Neural cell (in vitro differentiated cells): ENCODE data around the gene SF3B4. TPM values are rescaled to one million over a fixed set of nuclear protein-coding genes. Genes with fewer than 3 reads are reported as not detected.
"Not testable (repeated sequence)": the region's sequence is repeated elsewhere in the genome, so short reads cannot be mapped to it uniquely, and the experiment has no call there.

Source experiments
- H2AFZ ChIP-seq: fragments of 200-600, 300-800 bp; sonication (generic), shearing (Covaris generic); 2 replicates; pipeline ENCODE4 v1.6.0; 2014; ENCODE audit warnings: low read depth, mild to moderate bottlenecking, antibody characterized with exemption, low read length, moderate library complexity
- H3F3A ChIP-seq: fragments of 200-600 bp; shearing (Covaris generic); 2 replicates; pipeline ENCODE4 v1.6.1; 2016; ENCODE audit warnings: mild to moderate bottlenecking, moderate library complexity, mixed read lengths, antibody characterized with exemption, low read length; ENCODE audit not compliant: insufficient read depth, poor library complexity, severe bottlenecking
- H3K27ac ChIP-seq: fragments of 200-600, 300-800 bp; sonication (generic), shearing (Covaris generic); 2 replicates; pipeline ENCODE4 v1.5.1; 2014; ENCODE audit warnings: mild to moderate bottlenecking, low read length, moderate library complexity
- H3K27me3 ChIP-seq: fragments of 300-800, 200-600 bp; sonication (generic), shearing (Covaris generic); 2 replicates; pipeline ENCODE4 v1.6.0; 2014; ENCODE audit warnings: mild to moderate bottlenecking, low read depth, low read length, moderate library complexity; ENCODE audit not compliant: insufficient read depth
- H3K36me3 ChIP-seq: fragments of 300-800, 200-600 bp; sonication (generic), shearing (Covaris generic); 2 replicates; pipeline ENCODE4 v1.5.1; 2014; ENCODE audit warnings: mild to moderate bottlenecking, antibody characterized with exemption, low read length, moderate library complexity; ENCODE audit not compliant: insufficient read depth
- H3K4me2 ChIP-seq: fragments of 300-800, 200-600 bp; sonication (generic), shearing (Covaris generic); 2 replicates; pipeline ENCODE4 v1.6.0; 2014; ENCODE audit warnings: mild to moderate bottlenecking, low read length
- H3K4me3 ChIP-seq: fragments of 300-800, 200-600 bp; sonication (generic), shearing (Covaris generic); 2 replicates; pipeline ENCODE4 v1.5.1; 2014; ENCODE audit warnings: mild to moderate bottlenecking, low read length, moderate library complexity
- H3K79me2 ChIP-seq: fragments of 200-600 bp; shearing (Covaris generic); replicated peaks from 2 replicates; pipeline ENCODE4 v1.6.0; 2014; ENCODE audit warnings: mild to moderate bottlenecking, low read length, moderate library complexity; ENCODE audit not compliant: insufficient read depth
- H3K9ac ChIP-seq: fragments of 300-800, 200-600 bp; sonication (generic), shearing (Covaris generic); 2 replicates; pipeline ENCODE4 v1.6.1; 2016; ENCODE audit warnings: mild to moderate bottlenecking, low read length, mixed read lengths
- H3K9me2 ChIP-seq: fragments of 200-600 bp; shearing (Covaris generic); 2 replicates; pipeline ENCODE4 v1.6.1; 2016; ENCODE audit warnings: mild to moderate bottlenecking, low read length, mixed read lengths; ENCODE audit not compliant: insufficient read depth
- H3K9me3 ChIP-seq: fragments of 200-600, 300-800 bp; sonication (generic), shearing (Covaris generic); 2 replicates; pipeline ENCODE4 v1.6.1; 2016; ENCODE audit warnings: mild to moderate bottlenecking, mixed run types, low read length, moderate library complexity, mixed read lengths
- H4K20me1 ChIP-seq: fragments of 200-600 bp; shearing (Covaris generic); 2 replicates; pipeline ENCODE4 v1.6.1; 2016; ENCODE audit warnings: mild to moderate bottlenecking, mixed run types; ENCODE audit not compliant: insufficient read depth
- EP300 ChIP-seq: fragments of 450-650 bp; conservative IDR thresholded peaks from 2 replicates; pipeline ENCODE4 v1.6.1; 2014; ENCODE audit warnings: antibody characterized with exemption, mild to moderate bottlenecking, moderate library complexity; ENCODE audit not compliant: poor library complexity, severe bottlenecking
- EZH2 ChIP-seq: fragments of 200-600, 300-800 bp; shearing (Covaris generic), sonication (generic); IDR thresholded peaks from 2 replicates; pipeline ENCODE4 v1.6.1; 2014; ENCODE audit warnings: antibody characterized with exemption, low read length, borderline replicate concordance, mild to moderate bottlenecking; ENCODE audit not compliant: insufficient read depth, poor library complexity, severe bottlenecking
- MXI1 ChIP-seq: fragments of 450-650 bp; conservative IDR thresholded peaks from 2 replicates; pipeline ENCODE4 v1.6.1; 2014; ENCODE audit warnings: antibody characterized with exemption, mild to moderate bottlenecking; ENCODE audit not compliant: poor library complexity, severe bottlenecking
- POLR2AphosphoS5 ChIP-seq: IDR thresholded peaks from 2 replicates; pipeline ENCODE4 v1.6.1; 2012
- RAD21 ChIP-seq: fragments of 450-650 bp; conservative IDR thresholded peaks from 2 replicates; pipeline ENCODE4 v1.6.1; 2014; ENCODE audit warnings: antibody characterized with exemption, mild to moderate bottlenecking, moderate library complexity
- SMC3 ChIP-seq: fragments of 450-650 bp; conservative IDR thresholded peaks from 2 replicates; pipeline ENCODE4 v1.6.1; 2014; ENCODE audit warnings: antibody characterized with exemption, mild to moderate bottlenecking, moderate library complexity; ENCODE audit not compliant: poor library complexity
- TAF1 ChIP-seq: IDR thresholded peaks from 2 replicates; pipeline ENCODE4 v1.6.1; 2012; ENCODE audit warnings: low read depth
- polyA plus RNA-seq: library from polyadenylated mRNA; depleted of rRNA; stranded (reverse); fragments of >200 nt; gene quantifications from 2 replicates; pipeline ENCODE4 v1.2.3, GENCODE V29; 2014
- TF ChIP-seq, protein P1 (sequence below): IDR thresholded peaks from 2 replicates; pipeline ENCODE4 v1.6.1; 2012; ENCODE audit warnings: borderline replicate concordance
- TF ChIP-seq, protein P2 (sequence below): fragments of 450-650 bp; IDR thresholded peaks from 2 replicates; pipeline ENCODE4 v1.5.1; 2014; ENCODE audit warnings: antibody characterized with exemption, mild to moderate bottlenecking, moderate library complexity; ENCODE audit not compliant: poor library complexity, severe bottlenecking

Gene SF3B4
- polyA plus RNA-seq, 1 donor from 2014 or later: 14.1 TPM

DNA sequence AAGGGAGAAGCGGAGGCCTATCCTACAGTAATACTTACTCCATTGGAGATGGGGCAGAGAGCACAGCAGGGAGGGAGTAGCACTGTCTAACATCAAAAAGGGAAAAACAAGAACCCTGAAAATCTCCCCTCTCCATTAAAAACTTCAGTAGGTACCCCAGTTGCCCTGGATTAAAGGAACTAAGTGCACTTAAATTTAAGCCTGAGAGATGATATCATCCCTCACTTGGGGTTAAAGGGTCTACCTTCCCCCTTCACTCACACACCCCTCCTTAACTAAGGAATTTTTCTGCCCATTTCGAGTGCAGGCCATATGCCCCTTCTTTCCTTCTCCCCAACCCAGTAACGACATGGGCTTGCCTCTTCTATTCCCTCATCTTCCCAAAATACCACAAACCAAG lies 12.8 kb upstream of the SF3B4 start:
- no peaks in the 10 kb centered on the region for H4K20me1 ChIP-seq
- H3K4me3 ChIP-seq: no peak overlapping the region
- H3K9me3 ChIP-seq: no peaks in the 10 kb centered on the region
- H3F3A ChIP-seq: no peaks in the 10 kb centered on the region
- H3K27me3 ChIP-seq: no peaks in the 10 kb centered on the region
- H3K9ac ChIP-seq: no peak overlapping the region
- H2AFZ ChIP-seq: no peak overlapping the region
- TF ChIP-seq, protein P1, sequence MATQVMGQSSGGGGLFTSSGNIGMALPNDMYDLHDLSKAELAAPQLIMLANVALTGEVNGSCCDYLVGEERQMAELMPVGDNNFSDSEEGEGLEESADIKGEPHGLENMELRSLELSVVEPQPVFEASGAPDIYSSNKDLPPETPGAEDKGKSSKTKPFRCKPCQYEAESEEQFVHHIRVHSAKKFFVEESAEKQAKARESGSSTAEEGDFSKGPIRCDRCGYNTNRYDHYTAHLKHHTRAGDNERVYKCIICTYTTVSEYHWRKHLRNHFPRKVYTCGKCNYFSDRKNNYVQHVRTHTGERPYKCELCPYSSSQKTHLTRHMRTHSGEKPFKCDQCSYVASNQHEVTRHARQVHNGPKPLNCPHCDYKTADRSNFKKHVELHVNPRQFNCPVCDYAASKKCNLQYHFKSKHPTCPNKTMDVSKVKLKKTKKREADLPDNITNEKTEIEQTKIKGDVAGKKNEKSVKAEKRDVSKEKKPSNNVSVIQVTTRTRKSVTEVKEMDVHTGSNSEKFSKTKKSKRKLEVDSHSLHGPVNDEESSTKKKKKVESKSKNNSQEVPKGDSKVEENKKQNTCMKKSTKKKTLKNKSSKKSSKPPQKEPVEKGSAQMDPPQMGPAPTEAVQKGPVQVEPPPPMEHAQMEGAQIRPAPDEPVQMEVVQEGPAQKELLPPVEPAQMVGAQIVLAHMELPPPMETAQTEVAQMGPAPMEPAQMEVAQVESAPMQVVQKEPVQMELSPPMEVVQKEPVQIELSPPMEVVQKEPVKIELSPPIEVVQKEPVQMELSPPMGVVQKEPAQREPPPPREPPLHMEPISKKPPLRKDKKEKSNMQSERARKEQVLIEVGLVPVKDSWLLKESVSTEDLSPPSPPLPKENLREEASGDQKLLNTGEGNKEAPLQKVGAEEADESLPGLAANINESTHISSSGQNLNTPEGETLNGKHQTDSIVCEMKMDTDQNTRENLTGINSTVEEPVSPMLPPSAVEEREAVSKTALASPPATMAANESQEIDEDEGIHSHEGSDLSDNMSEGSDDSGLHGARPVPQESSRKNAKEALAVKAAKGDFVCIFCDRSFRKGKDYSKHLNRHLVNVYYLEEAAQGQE: no peak
- TF ChIP-seq EP300: no peak
- no peak for TF ChIP-seq MXI1
- no peak for TF ChIP-seq EZH2
- TF ChIP-seq, protein P2, sequence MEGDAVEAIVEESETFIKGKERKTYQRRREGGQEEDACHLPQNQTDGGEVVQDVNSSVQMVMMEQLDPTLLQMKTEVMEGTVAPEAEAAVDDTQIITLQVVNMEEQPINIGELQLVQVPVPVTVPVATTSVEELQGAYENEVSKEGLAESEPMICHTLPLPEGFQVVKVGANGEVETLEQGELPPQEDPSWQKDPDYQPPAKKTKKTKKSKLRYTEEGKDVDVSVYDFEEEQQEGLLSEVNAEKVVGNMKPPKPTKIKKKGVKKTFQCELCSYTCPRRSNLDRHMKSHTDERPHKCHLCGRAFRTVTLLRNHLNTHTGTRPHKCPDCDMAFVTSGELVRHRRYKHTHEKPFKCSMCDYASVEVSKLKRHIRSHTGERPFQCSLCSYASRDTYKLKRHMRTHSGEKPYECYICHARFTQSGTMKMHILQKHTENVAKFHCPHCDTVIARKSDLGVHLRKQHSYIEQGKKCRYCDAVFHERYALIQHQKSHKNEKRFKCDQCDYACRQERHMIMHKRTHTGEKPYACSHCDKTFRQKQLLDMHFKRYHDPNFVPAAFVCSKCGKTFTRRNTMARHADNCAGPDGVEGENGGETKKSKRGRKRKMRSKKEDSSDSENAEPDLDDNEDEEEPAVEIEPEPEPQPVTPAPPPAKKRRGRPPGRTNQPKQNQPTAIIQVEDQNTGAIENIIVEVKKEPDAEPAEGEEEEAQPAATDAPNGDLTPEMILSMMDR: no peak
- TF ChIP-seq SMC3: no peak
- no peak for TF ChIP-seq RAD21
- H3K36me3 ChIP-seq: no peaks in the 10 kb centered on the region
- no peak overlapping the region for H3K4me2 ChIP-seq
- no peak overlapping the region for H3K27ac ChIP-seq
- H3K9me2 ChIP-seq: no peaks in the 10 kb centered on the region
- H3K79me2 ChIP-seq: no peaks in the 10 kb centered on the region

- H3F3A ChIP-seq, H3K79me2 ChIP-seq, H4K20me1 ChIP-seq, H3K9ac ChIP-seq, H3K9me2 ChIP-seq, H3K36me3 ChIP-seq, H2AFZ ChIP-seq, H3K9me3 ChIP-seq, H3K27ac ChIP-seq, H3K4me3 ChIP-seq, H3K4me2 ChIP-seq, H3K27me3 ChIP-seq: not testable (repeated sequence)
Observed at GRCh38 chr1:149938668-149939003, 11.0 kb upstream of the SF3B4 start.

- Histone ChIP-seq H3F3A (no peaks in the 10 kb centered on the region), H3K9me3 (no peaks in the 10 kb centered on the region), H3K36me3 (no peaks in the 10 kb centered on the region), H3K79me2 (no peaks in the 10 kb centered on the region), H3K9ac (no peak overlapping the region), H4K20me1 (no peaks in the 10 kb centered on the region), H3K9me2 (no peaks in the 10 kb centered on the region), H3K27ac (no peak overlapping the region), H3K27me3 (no peaks in the 10 kb centered on the region), H3K4me3 (no peak overlapping the region), H2AFZ (no peak overlapping the region), H3K4me2 (no peak overlapping the region)
- TF ChIP-seq POLR2AphosphoS5 (no peak), EP300 (no peak), RAD21 (no peak), TAF1 (no peak), MXI1 (no peak), EZH2 (no peak), SMC3 (no peak)
- TF ChIP-seq, protein P1: no peak
- TF ChIP-seq, protein P2: no peak
Observed at GRCh38 chr1:149937759-149938158, 10.2 kb upstream of the SF3B4 start.
